GM19023 (cell line): ENCODE data around the gene BCKDHA.
A peak's percentile ranks its signal among the peaks of the same experiment; 100 is the strongest.
"Not testable (repeated sequence)": the region's sequence is repeated elsewhere in the genome, so short reads cannot be mapped to it uniquely, and the experiment has no call there.

Experiments
- ATAC-seq: cut with Tn5 transposase; IDR thresholded peaks from one replicate; pipeline ENCODE4 v1.9.1; 2021; ENCODE audit warnings: mild to moderate bottlenecking, moderate library complexity; ENCODE audit not compliant: unreplicated experiment

The BCKDHA gene

GRCh38 chr19:41364524-41365391, 32.9 kb upstream of the BCKDHA start:
- ATAC-seq = no peak

GRCh38 chr19:41366089-41366488, 31.5 kb upstream of the BCKDHA start:
- ATAC-seq = no peak

GRCh38 chr19:41367848-41368301, 29.7 kb upstream of the BCKDHA start:
- peak; percentile 28 for ATAC-seq

GRCh38 chr19:41369769-41370168, 27.8 kb upstream of the BCKDHA start:
- no peak for ATAC-seq

- ATAC-seq = not testable (repeated sequence)
These were observed 26.5 kb upstream of the BCKDHA start for GRCh38 chr19:41371119-41371518.

GRCh38 chr19:41371541-41371940, 26.1 kb upstream of the BCKDHA start:
- no peak for ATAC-seq

- no peak for ATAC-seq
These were observed 25.1 kb upstream of the BCKDHA start for GRCh38 chr19:41372501-41372900.

GRCh38 chr19:41373993-41374392, 23.6 kb upstream of the BCKDHA start:
- no peak for ATAC-seq

- no peak for ATAC-seq
These were observed 21.2 kb upstream of the BCKDHA start, which contains the start of gene TMEM91 for GRCh38 chr19:41376241-41376997. Gene TMEM91, plus strand, starts transcription at chr19:41376533. Its CDS starts 1,777 bp downstream, at chr19:41378310.

- ATAC-seq = no peak
These were observed 20.6 kb upstream of the BCKDHA start for GRCh38 chr19:41376998-41377365.

- ATAC-seq = no peak
These were observed 19.5 kb upstream of the BCKDHA start for GRCh38 chr19:41377977-41378709.

GRCh38 chr19:41381536-41381935, 16.1 kb upstream of the BCKDHA start:
- ATAC-seq = not testable (repeated sequence)

GRCh38 chr19:41384351-41384750, 13.3 kb upstream of the BCKDHA start:
- no peak for ATAC-seq

- ATAC-seq = no peak
These were observed 11.2 kb upstream of the BCKDHA start for GRCh38 chr19:41386442-41386841.

- no peak for ATAC-seq
These were observed 6.0 kb upstream of the BCKDHA start for GRCh38 chr19:41391618-41392017.

GRCh38 chr19:41392775-41393174, 4.8 kb upstream of the BCKDHA start:
- no peak for ATAC-seq

- ATAC-seq = no peak
These were observed 2.3 kb upstream of the BCKDHA start for GRCh38 chr19:41395355-41395754.

- no peak for ATAC-seq
These were observed 416 bp downstream of the BCKDHA start for GRCh38 chr19:41398050-41398418.

- ATAC-seq = no peak
These were observed 980 bp downstream of the BCKDHA start for GRCh38 chr19:41398598-41398997.

GRCh38 chr19:41399091-41399490, 1.5 kb downstream of the BCKDHA start:
- ATAC-seq = no peak

- no peak for ATAC-seq
These were observed 1.9 kb downstream of the BCKDHA start for GRCh38 chr19:41399525-41399924.
